ENCODE measurements around the gene MLX.

MLX gene

DNA sequence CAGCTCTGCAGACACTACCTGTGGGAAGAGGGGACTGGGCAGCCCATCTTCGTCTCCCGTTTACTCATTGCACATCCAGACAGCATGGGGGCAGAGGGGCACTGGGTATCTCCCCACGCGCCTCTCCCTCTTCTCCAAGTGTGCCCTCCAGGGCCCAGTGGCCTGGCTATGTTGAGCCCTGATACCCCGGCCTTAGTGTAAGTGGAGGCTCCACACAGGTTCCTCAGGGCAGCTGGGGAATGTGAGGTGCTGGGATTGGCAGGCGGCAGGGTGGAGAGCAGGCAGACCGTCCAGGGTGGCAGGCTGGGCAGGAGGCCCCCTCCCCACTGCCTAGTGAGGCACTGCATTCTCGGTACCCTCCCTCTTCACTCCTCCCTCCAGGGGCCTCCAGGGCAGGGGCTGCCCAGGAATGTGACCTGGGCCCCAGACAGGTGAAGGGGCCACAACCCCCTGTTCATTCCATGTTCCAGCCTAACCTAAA lies 44.1 kb upstream of the MLX start:
- intact Hi-C loops (cut with DNase I; ENCODE audit: low total_unique reads) = loop anchor here (5.0 kb wide), 1 partner anchor 101 kb away; the partner anchor contains the start of gene CAVIN1
- Histone ChIP-seq H3K4me1 (peaks cover 18 to 96% (median 80%) of the 10 kb centered on the region in 4 donors), H3K9me3 (no peaks in the 10 kb centered on the region), H3K4me3 (no peak overlapping the region), H3K36me3 (peaks cover 0 to 9% (median 0%) of the 10 kb centered on the region in 3 donors), H3K27me3 (no peaks in the 10 kb centered on the region), H3K27ac (peak overlapping the region; percentile 92)
- TF ChIP-seq, protein P1, sequence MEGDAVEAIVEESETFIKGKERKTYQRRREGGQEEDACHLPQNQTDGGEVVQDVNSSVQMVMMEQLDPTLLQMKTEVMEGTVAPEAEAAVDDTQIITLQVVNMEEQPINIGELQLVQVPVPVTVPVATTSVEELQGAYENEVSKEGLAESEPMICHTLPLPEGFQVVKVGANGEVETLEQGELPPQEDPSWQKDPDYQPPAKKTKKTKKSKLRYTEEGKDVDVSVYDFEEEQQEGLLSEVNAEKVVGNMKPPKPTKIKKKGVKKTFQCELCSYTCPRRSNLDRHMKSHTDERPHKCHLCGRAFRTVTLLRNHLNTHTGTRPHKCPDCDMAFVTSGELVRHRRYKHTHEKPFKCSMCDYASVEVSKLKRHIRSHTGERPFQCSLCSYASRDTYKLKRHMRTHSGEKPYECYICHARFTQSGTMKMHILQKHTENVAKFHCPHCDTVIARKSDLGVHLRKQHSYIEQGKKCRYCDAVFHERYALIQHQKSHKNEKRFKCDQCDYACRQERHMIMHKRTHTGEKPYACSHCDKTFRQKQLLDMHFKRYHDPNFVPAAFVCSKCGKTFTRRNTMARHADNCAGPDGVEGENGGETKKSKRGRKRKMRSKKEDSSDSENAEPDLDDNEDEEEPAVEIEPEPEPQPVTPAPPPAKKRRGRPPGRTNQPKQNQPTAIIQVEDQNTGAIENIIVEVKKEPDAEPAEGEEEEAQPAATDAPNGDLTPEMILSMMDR (IDR thresholded peaks at IDR 0.05) = no peak
- no peak for DNase-seq

DNA sequence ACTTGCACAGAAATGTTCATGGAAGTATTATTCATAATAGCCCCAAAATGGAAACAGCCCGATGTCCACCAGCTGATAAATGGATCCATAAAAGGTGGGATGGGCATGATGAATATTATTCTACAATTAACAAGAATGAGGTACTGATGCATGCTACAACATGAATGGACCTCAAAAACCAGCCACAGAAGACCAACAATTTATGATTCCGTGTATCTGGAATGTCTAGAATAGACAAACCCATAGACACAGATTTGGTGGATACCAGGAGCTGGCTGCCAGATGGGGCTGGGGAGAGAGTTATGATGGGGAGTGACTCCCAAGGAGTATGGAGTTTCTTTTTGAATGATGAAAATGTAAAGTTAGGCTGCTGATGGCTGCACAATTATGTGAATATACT lies 41.7 kb upstream of the MLX start:
- H3K9me3 ChIP-seq = no peaks in the 10 kb centered on the region
- H3K4me1 ChIP-seq = peaks cover 9 to 74% (median 57%) of the 10 kb centered on the region in 4 donors
- H3K4me3 ChIP-seq = no peak overlapping the region
- H3K27me3 ChIP-seq = no peaks in the 10 kb centered on the region
- H3K27ac ChIP-seq = peak overlapping the region; percentile 92
- DNase-seq = no peak
- H3K36me3 ChIP-seq = peaks cover 0 to 9% (median 0%) of the 10 kb centered on the region in 3 donors
- TF ChIP-seq, protein P1 (IDR thresholded peaks at IDR 0.05) = no peak
- intact Hi-C loops (cut with DNase I; ENCODE audit: low total_unique reads) = no loop called here

DNA sequence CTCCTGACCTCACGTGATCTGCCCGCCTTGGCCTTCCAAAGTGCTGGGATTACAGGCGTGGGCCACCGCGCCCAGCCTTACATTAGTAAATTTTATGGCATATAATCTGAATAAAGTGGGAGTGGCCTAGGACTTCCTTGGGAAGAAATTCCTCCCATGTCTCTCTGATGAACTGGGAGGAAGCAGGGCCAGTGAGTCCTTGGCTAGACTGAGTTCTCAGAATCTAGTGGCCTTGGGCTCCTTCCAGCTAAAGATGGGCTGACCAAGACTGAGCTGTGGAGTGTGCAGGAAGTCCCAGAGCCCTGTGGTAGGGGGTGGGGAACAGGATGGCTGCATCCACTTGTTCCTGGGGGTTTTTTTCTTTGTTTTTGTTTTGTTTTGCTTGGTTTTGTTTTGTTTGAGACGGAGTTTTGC lies 40.9 kb upstream of the MLX start:
- Histone ChIP-seq H3K27me3 (no peaks in the 10 kb centered on the region), H3K27ac (peak overlapping the region; percentile 92), H3K9me3 (no peaks in the 10 kb centered on the region), H3K4me3 (no peak overlapping the region), H3K4me1 (peaks cover 9 to 69% (median 50%) of the 10 kb centered on the region in 4 donors), H3K36me3 (peaks cover 0 to 9% (median 0%) of the 10 kb centered on the region in 3 donors)
- DNase-seq = peak in 1 of 2 donors; percentile 84
- intact Hi-C loops (cut with DNase I; ENCODE audit: low total_unique reads) = no loop called here
- TF ChIP-seq, protein P1 (IDR thresholded peaks at IDR 0.05) = no peak

DNA sequence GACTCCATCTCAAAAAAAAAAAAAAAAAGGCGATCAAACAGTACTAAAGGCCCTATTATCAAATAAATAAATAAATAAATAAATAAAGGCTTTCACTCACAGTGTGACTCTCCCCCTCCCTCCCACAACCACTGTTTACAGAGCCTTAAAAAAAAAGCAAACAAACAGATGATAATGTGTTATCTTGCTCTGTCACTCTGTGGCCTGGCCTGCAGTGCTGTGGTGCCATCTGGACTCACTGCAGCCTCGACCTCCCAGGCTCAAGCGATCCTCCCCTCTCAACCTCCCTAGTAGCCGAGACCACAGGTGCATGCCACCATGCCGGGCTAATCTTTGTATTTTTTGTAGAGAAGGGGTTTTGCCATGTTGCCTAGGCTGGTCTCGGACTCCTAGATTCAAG lies 39.0 kb upstream of the MLX start:
- no peaks in the 10 kb centered on the region for H3K27me3 ChIP-seq
- no peak overlapping the region for H3K27ac ChIP-seq
- no peaks in the 10 kb centered on the region for H3K36me3 ChIP-seq
- DNase-seq = no peak
- intact Hi-C loops (cut with DNase I; ENCODE audit: low total_unique reads) = no loop called here
- H3K9me3 ChIP-seq = no peaks in the 10 kb centered on the region
- H3K4me1 ChIP-seq = peaks cover 3 to 63% (median 39%) of the 10 kb centered on the region in 4 donors
- TF ChIP-seq, protein P1 (IDR thresholded peaks at IDR 0.05) = no peak
- no peak overlapping the region for H3K4me3 ChIP-seq

DNA sequence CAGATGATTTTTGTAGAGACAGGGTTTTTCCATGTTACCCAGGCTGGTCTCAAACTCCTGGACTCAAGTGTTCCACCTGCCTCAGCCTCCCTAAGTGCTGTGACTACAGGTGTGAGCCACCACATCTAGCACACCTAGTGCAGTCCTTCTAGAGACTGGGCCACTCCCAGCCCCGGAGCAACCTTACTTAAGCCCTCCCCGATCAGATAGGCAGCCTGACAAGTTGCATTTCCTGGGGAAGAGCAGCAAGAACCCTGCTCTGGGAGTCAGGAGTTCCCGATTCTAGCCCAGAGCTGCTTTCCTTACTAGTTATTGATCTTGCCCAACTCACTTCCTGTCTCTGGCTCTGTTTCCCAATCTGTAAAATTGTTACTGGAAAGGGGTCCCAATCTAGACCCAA lies 37.8 kb upstream of the MLX start:
- H3K36me3 ChIP-seq = no peaks in the 10 kb centered on the region
- no peaks in the 10 kb centered on the region for H3K27me3 ChIP-seq
- no peaks in the 10 kb centered on the region for H3K9me3 ChIP-seq
- H3K4me3 ChIP-seq = no peak overlapping the region
- DNase-seq = no peak
- TF ChIP-seq, protein P1 (IDR thresholded peaks at IDR 0.05) = no peak
- H3K4me1 ChIP-seq = peaks cover 0 to 58% (median 30%) of the 10 kb centered on the region in 4 donors
- no peak overlapping the region for H3K27ac ChIP-seq
- intact Hi-C loops (cut with DNase I; ENCODE audit: low total_unique reads) = no loop called here

Data from tibial artery (tissue), 4 donors.